ENCODE results near the gene GPRASP1. TPM values are rescaled to one million over a fixed set of nuclear protein-coding genes. Genes with fewer than 3 reads are reported as not detected.

GPRASP1 gene
- total and polyA plus RNA-seq, 4 donors, result 0.51 to 3.8 (median 1.9) TPM

- DNase-seq (ENCODE audit: low spot score), result no peak
- no peak overlapping the region for H3K27ac ChIP-seq (ENCODE audit: low read depth in 1 of 2, low read length in 2 of 2)
- 63% methylated on average over 2 of the region's 2 CpGs for WGBS
- no peaks in the 10 kb centered on the region for H3K27me3 ChIP-seq (ENCODE audit: control insufficient read depth in 4 of 4, insufficient read depth in 4 of 4, low read length in 3 of 4)
- H3K4me3 ChIP-seq (ENCODE audit: low read depth in 1 of 3, low read length in 3 of 3), result no peak overlapping the region
- H3K36me3 ChIP-seq (ENCODE audit: control insufficient read depth in 4 of 4, insufficient read depth in 3 of 4, low read depth in 1 of 4, low read length in 3 of 4), result no peaks in the 10 kb centered on the region
- H3K9me3 ChIP-seq (ENCODE audit: control insufficient read depth in 4 of 4, low read length in 3 of 4), result no peaks in the 10 kb centered on the region
- no peak overlapping the region for H3K9ac ChIP-seq (ENCODE audit: low read depth in 1 of 2, low read length in 2 of 2)
- TF ChIP-seq GABPA (IDR thresholded peaks at IDR 0.05 in 1 of 2, conservative IDR thresholded peaks at IDR 0.05 in 1 of 2) (no peak), SP1 (IDR thresholded peaks at IDR 0.05) (no peak), ZBTB33 (IDR thresholded peaks at IDR 0.05) (no peak)
- peaks cover 0 to 7% (median 6%) of the 10 kb centered on the region in 4 donors for H3K4me1 ChIP-seq (ENCODE audit: control insufficient read depth in 4 of 4, insufficient read depth in 4 of 4, low read length in 3 of 4)
Observed at GRCh38 chrX:102654696-102655095, 3.4 kb downstream of the GPRASP1 start.

- no peaks in the 10 kb centered on the region for H3K36me3 ChIP-seq (ENCODE audit: control insufficient read depth in 4 of 4, insufficient read depth in 3 of 4, low read depth in 1 of 4, low read length in 3 of 4)
- TF ChIP-seq SP1 (IDR thresholded peaks at IDR 0.05) (peak; percentile 58), HNF4G (IDR thresholded peaks at IDR 0.05) (peak; percentile 63), HNF4A (conservative IDR thresholded peaks at IDR 0.05) (peak; percentile 74 to 81), ZBTB33 (IDR thresholded peaks at IDR 0.05) (no peak), RXRA (IDR thresholded peaks at IDR 0.05) (no peak), YY1 (IDR thresholded peaks at IDR 0.05) (peak; percentile 65), TAF1 (conservative IDR thresholded peaks at IDR 0.05) (peak; percentile 46), EGR1 (IDR thresholded peaks at IDR 0.05; ENCODE audit: low read depth in 2 of 2) (peak in 1 of 2 donors; percentile 53), RAD21 (IDR thresholded peaks at IDR 0.05) (no peak), JUND (IDR thresholded peaks at IDR 0.05) (peak in 1 of 2 donors; percentile 36), ATF3 (IDR thresholded peaks at IDR 0.05) (no peak), REST (IDR thresholded peaks at IDR 0.05) (peak; percentile 36), GABPA (IDR thresholded peaks at IDR 0.05 in 1 of 2, conservative IDR thresholded peaks at IDR 0.05 in 1 of 2) (no peak)
- H3K4me3 ChIP-seq (ENCODE audit: low read depth in 1 of 3, low read length in 3 of 3), result peak overlapping the region in 1 of 3 donors; percentile 8
- H3K4me1 ChIP-seq (ENCODE audit: control insufficient read depth in 4 of 4, insufficient read depth in 4 of 4, low read length in 3 of 4), result peaks cover 0 to 6% (median 5%) of the 10 kb centered on the region in 4 donors
- no peak for DNase-seq (ENCODE audit: low spot score)
- no peaks in the 10 kb centered on the region for H3K27me3 ChIP-seq (ENCODE audit: control insufficient read depth in 4 of 4, insufficient read depth in 4 of 4, low read length in 3 of 4)
- WGBS, result 33% methylated on average over 2 of the region's 2 CpGs
- H3K9ac ChIP-seq (ENCODE audit: low read depth in 1 of 2, low read length in 2 of 2), result no peak overlapping the region
- H3K9me3 ChIP-seq (ENCODE audit: control insufficient read depth in 4 of 4, low read length in 3 of 4), result no peaks in the 10 kb centered on the region
- peak overlapping the region in 1 of 2 donors; percentile 54 for H3K27ac ChIP-seq (ENCODE audit: low read depth in 1 of 2, low read length in 2 of 2)
Observed at GRCh38 chrX:102658556-102658955, 7.3 kb downstream of the GPRASP1 start.

Data from liver (tissue), 9 donors.